CD4-positive, alpha-beta T cell treated with Interferon alpha-2 for 1 hour (primary cell): Measurements from ENCODE around the gene SMIM11.
"Not testable (repeated sequence)": the region's sequence is repeated elsewhere in the genome, so short reads cannot be mapped to it uniquely, and the experiment has no call there.

Source experiments
- DNase-seq, 2 donors: peaks; one replicate each; pipeline ENCODE4 v3.0.0-alpha.2; 2020 to 2022

The SMIM11 gene

DNA sequence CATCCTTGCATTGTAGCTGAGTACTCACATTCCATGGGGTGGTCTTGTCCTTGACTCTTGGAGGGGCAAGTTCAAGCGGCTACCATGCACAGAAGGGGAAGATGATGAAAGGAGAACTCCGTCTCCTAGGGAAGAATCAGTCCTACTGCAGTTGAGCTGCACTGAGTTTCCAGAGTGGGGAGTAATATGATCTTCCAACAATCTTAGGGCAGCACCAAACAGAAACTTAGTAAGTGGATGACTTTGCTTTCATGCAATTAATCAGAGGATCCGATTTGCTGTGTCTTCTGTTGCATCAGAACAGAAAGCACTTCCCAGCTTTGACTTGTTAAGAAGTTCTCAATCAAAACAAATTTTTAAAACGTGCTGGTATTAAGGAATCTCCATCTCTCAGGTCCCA, 48.5 kb downstream of the SMIM11 start, which contains the start of gene SMIM34:
Gene SMIM34, minus strand, starts transcription at position 147 of the 400 bp plus-strand sequence. Its CDS starts 112 bp downstream, at position 35.
- DNase-seq = not testable (repeated sequence)

GRCh38 chr21:34427339-34427738, 52.0 kb downstream of the SMIM11 start:
- DNase-seq = not testable (repeated sequence)

DNA sequence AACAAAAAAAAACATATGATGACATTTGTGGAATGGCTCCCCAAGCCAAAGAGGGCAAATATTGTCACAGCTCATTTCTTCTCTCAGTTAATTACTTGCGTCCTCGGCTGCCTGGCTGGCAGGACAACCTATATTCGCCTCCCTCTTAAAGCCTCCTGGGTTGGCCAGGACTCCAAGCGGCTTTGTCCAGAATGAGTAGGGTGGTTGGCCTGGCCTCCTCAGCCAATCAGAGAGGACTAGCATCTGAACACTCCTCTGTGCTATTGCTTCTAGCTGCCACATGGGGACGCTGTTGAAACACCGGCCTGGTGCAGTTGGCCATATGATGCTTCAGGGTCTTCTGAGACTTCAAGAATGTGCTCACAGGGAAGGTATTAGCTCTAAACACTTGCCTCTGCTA, 53.1 kb downstream of the SMIM11 start:
- not testable (repeated sequence) for DNase-seq

GRCh38 chr21:34429710-34430109, 54.4 kb downstream of the SMIM11 start:
- not testable (repeated sequence) for DNase-seq
